ENCODE measurements around the gene ZNF776.
"Not testable (repeated sequence)": the region's sequence is repeated elsewhere in the genome, so short reads cannot be mapped to it uniquely, and the experiment has no call there.

ZNF776 gene

DNA sequence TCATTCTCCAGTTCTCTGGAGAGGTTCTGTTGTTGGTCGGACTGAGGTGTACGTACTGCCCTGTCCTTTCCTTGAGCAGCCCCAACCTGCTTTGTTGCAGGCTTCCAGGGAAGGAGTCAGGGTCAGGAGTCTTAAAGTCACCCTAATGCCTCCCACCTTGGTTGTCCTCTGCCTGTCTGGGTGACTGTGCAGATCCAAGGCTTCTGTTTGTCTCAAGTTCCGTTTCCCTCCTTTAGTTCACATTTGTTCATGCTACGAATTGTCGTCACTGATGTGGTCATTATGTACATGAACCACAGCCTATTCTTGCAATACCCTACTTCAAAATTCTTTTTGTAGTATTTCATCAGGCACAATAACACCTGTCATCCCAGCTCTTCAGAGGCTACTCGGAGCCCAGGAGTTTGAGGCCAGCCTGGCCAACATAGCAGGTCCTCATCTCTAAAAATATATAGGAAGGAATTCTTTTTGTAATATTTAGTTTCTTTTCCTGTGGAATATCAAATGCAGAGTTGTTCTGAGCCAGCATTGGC, 30.2 kb downstream of the ZNF776 start:
- H3K4me3 ChIP-seq (ENCODE audit: low read length in 2 of 2) = no peak overlapping the region
- no peaks in the 10 kb centered on the region for H3K4me1 ChIP-seq (ENCODE audit: control insufficient read depth, insufficient read depth, low read length)
- H3K9me3 ChIP-seq (ENCODE audit: control insufficient read depth in 2 of 2, low read length in 2 of 2) = peaks cover 29 to 40% of the 10 kb centered on the region in 2 donors
- no peaks in the 10 kb centered on the region for H3K27me3 ChIP-seq (ENCODE audit: control insufficient read depth in 1 of 2, insufficient read depth in 2 of 2, low read length in 2 of 2)
- no peak overlapping the region for H3K27ac ChIP-seq (ENCODE audit: low read length)
- no peak overlapping the region for H3K9ac ChIP-seq (ENCODE audit: low read length in 2 of 2)
- H3K36me3 ChIP-seq (ENCODE audit: control insufficient read depth in 2 of 2, insufficient read depth in 2 of 2, low read length in 2 of 2) = peaks cover 46 to 50% of the 10 kb centered on the region in 2 donors

DNA sequence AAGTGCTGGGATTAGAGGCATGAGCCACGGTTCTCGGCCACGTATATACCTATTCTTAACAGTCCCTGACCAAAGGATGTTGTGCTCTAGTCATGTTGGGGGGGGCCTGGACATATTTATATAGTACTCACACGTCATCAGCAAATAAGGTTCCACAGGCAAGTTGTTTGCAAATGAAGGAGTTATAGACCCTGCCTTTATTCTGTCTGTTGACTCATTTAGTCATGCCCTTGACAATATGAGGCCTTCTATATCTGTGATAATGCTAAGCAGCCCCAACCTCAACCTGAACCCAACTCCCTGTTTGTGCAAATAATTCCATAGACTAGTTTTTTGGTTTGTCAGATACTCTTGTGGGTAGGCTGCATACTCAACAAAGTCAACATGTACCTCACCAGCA, 31.7 kb downstream of the ZNF776 start:
- H3K4me1 ChIP-seq (ENCODE audit: control insufficient read depth, insufficient read depth, low read length) = no peaks in the 10 kb centered on the region
- no peak overlapping the region for H3K9ac ChIP-seq (ENCODE audit: low read length in 2 of 2)
- H3K4me3 ChIP-seq (ENCODE audit: low read length in 2 of 2) = no peak overlapping the region
- H3K36me3 ChIP-seq (ENCODE audit: control insufficient read depth in 2 of 2, insufficient read depth in 2 of 2, low read length in 2 of 2) = peaks cover 46% of the 10 kb centered on the region in 2 donors
- H3K9me3 ChIP-seq (ENCODE audit: control insufficient read depth in 2 of 2, low read length in 2 of 2) = peaks cover 29 to 40% of the 10 kb centered on the region in 2 donors
- H3K27ac ChIP-seq (ENCODE audit: low read length) = no peak overlapping the region
- H3K27me3 ChIP-seq (ENCODE audit: control insufficient read depth in 1 of 2, insufficient read depth in 2 of 2, low read length in 2 of 2) = no peaks in the 10 kb centered on the region

- peak overlapping the region in 1 of 2 donors; percentile 47 for H3K4me3 ChIP-seq (ENCODE audit: low read length in 2 of 2)
- H3K27ac ChIP-seq (ENCODE audit: low read length) = no peak overlapping the region
- H3K9ac ChIP-seq (ENCODE audit: low read length in 2 of 2) = no peak overlapping the region
- no peaks in the 10 kb centered on the region for H3K4me1 ChIP-seq (ENCODE audit: control insufficient read depth, insufficient read depth, low read length)
- no peaks in the 10 kb centered on the region for H3K27me3 ChIP-seq (ENCODE audit: control insufficient read depth in 1 of 2, insufficient read depth in 2 of 2, low read length in 2 of 2)
- peaks cover 29 to 40% of the 10 kb centered on the region in 2 donors for H3K9me3 ChIP-seq (ENCODE audit: control insufficient read depth in 2 of 2, low read length in 2 of 2)
- peaks cover 46% of the 10 kb centered on the region in 2 donors for H3K36me3 ChIP-seq (ENCODE audit: control insufficient read depth in 2 of 2, insufficient read depth in 2 of 2, low read length in 2 of 2)
Observed at GRCh38 chr19:57779220-57779845, 32.7 kb downstream of the ZNF776 start.

DNA sequence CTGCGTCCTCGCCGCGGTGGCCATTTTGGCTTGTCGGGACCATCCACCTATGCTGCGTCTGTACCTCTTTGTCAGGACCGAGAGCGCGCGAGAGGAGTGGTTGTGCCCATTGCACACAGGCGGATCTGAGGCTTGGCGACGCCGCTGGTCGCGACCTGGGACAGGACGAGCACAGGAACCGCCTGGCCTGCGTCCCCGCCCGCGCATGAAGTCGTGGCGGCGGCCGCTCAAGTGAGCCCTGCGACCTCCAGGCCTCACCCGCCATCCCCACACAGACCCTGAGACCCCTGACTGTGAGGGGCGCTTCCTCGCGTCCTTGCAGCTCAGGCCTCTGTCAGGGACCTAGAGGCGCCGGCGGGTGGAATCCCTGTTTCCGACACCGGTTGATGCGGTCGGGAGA, 39.7 kb downstream of the ZNF776 start:
- Histone ChIP-seq H3K4me3 (ENCODE audit: low read length in 2 of 2) (no peak overlapping the region), H3K9ac (ENCODE audit: low read length in 2 of 2) (no peak overlapping the region), H3K4me1 (ENCODE audit: control insufficient read depth, insufficient read depth, low read length) (no peaks in the 10 kb centered on the region), H3K27ac (ENCODE audit: low read length) (no peak overlapping the region), H3K27me3 (ENCODE audit: control insufficient read depth in 1 of 2, insufficient read depth in 2 of 2, low read length in 2 of 2) (no peaks in the 10 kb centered on the region), H3K9me3 (ENCODE audit: control insufficient read depth in 2 of 2, low read length in 2 of 2) (peaks cover 4 to 19% of the 10 kb centered on the region in 2 donors), H3K36me3 (ENCODE audit: control insufficient read depth in 2 of 2, insufficient read depth in 2 of 2, low read length in 2 of 2) (peaks cover 6 to 20% of the 10 kb centered on the region in 2 donors)

DNA sequence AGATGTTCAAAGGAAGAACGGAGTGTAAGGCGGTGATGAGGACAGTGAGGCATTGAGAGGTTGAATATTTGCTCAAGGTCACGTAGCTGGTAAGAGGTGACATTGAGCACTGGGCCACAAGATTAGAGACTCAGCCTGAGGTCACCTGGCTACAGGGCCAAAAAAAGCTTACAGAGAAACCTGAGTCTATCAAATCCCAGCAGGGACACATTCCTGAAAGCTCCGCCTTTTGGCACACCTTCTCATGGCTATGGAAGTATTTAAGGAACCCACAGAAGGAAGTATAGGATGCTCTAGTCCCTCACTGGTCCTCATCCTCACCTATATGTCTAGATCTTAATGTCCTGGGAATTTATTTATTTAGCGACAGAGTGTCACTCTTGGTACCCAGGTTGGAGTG, 40.3 kb downstream of the ZNF776 start:
- no peaks in the 10 kb centered on the region for H3K4me1 ChIP-seq (ENCODE audit: control insufficient read depth, insufficient read depth, low read length)
- peaks cover 4 to 19% of the 10 kb centered on the region in 2 donors for H3K9me3 ChIP-seq (ENCODE audit: control insufficient read depth in 2 of 2, low read length in 2 of 2)
- no peak overlapping the region for H3K4me3 ChIP-seq (ENCODE audit: low read length in 2 of 2)
- no peaks in the 10 kb centered on the region for H3K27me3 ChIP-seq (ENCODE audit: control insufficient read depth in 1 of 2, insufficient read depth in 2 of 2, low read length in 2 of 2)
- H3K9ac ChIP-seq (ENCODE audit: low read length in 2 of 2) = no peak overlapping the region
- peaks cover 8 to 20% of the 10 kb centered on the region in 2 donors for H3K36me3 ChIP-seq (ENCODE audit: control insufficient read depth in 2 of 2, insufficient read depth in 2 of 2, low read length in 2 of 2)
- H3K27ac ChIP-seq (ENCODE audit: low read length) = no peak overlapping the region

GRCh38 chr19:57788114-57788692, 41.6 kb downstream of the ZNF776 start:
- peaks cover 4 to 19% of the 10 kb centered on the region in 2 donors for H3K9me3 ChIP-seq (ENCODE audit: control insufficient read depth in 2 of 2, low read length in 2 of 2)

GRCh38 chr19:57789288-57789687, 42.7 kb downstream of the ZNF776 start:
- H3K9ac ChIP-seq (ENCODE audit: low read length in 2 of 2) = no peak overlapping the region
- H3K36me3 ChIP-seq (ENCODE audit: control insufficient read depth in 2 of 2, insufficient read depth in 2 of 2, low read length in 2 of 2) = peaks cover 13 to 25% of the 10 kb centered on the region in 2 donors
- peaks cover 4 to 19% of the 10 kb centered on the region in 2 donors for H3K9me3 ChIP-seq (ENCODE audit: control insufficient read depth in 2 of 2, low read length in 2 of 2)
- H3K4me1 ChIP-seq (ENCODE audit: control insufficient read depth, insufficient read depth, low read length) = no peaks in the 10 kb centered on the region
- no peak overlapping the region for H3K27ac ChIP-seq (ENCODE audit: low read length)
- no peaks in the 10 kb centered on the region for H3K27me3 ChIP-seq (ENCODE audit: control insufficient read depth in 1 of 2, insufficient read depth in 2 of 2, low read length in 2 of 2)
- no peak overlapping the region for H3K4me3 ChIP-seq (ENCODE audit: low read length in 2 of 2)

More at GRCh38 chr19:57788114-57788692, 41.6 kb downstream of the ZNF776 start:
- H3K4me3 ChIP-seq (ENCODE audit: low read length in 2 of 2) = no peak overlapping the region
- no peaks in the 10 kb centered on the region for H3K4me1 ChIP-seq (ENCODE audit: control insufficient read depth, insufficient read depth, low read length)
- H3K27me3 ChIP-seq (ENCODE audit: control insufficient read depth in 1 of 2, insufficient read depth in 2 of 2, low read length in 2 of 2) = no peaks in the 10 kb centered on the region
- no peak overlapping the region for H3K9ac ChIP-seq (ENCODE audit: low read length in 2 of 2)
- H3K36me3 ChIP-seq (ENCODE audit: control insufficient read depth in 2 of 2, insufficient read depth in 2 of 2, low read length in 2 of 2) = peaks cover 13 to 25% of the 10 kb centered on the region in 2 donors
- no peak overlapping the region for H3K27ac ChIP-seq (ENCODE audit: low read length)

DNA sequence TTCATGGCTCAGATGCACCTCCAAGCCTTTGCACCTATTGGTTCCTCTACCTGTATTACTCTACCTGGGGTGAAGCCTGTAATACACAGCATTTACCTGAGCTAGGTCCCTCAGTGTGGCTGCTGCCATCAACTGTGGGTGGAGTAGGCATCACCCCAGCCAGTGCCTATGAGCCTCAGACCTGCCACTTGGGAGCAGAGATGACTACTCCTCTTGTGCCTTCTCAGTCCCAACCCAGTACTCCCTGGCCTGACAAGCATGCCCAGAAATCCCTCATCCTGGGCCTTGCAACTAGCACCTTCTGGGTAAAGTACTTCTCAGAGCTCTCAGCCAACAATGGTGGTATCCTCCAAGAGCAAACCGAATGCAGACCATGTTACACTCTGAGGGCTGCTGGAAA, 50.0 kb downstream of the ZNF776 start:
- not testable (repeated sequence) for H3K9ac ChIP-seq (ENCODE audit: low read length in 2 of 2); H3K27me3 ChIP-seq (ENCODE audit: control insufficient read depth in 1 of 2, insufficient read depth in 2 of 2, low read length in 2 of 2); H3K4me3 ChIP-seq (ENCODE audit: low read length in 2 of 2); H3K4me1 ChIP-seq (ENCODE audit: control insufficient read depth, insufficient read depth, low read length); H3K27ac ChIP-seq (ENCODE audit: low read length); H3K9me3 ChIP-seq (ENCODE audit: control insufficient read depth in 2 of 2, low read length in 2 of 2)
- H3K36me3 ChIP-seq (ENCODE audit: control insufficient read depth in 2 of 2, insufficient read depth in 2 of 2, low read length in 2 of 2) = peaks cover 16 to 19% of the 10 kb centered on the region in 2 donors

DNA sequence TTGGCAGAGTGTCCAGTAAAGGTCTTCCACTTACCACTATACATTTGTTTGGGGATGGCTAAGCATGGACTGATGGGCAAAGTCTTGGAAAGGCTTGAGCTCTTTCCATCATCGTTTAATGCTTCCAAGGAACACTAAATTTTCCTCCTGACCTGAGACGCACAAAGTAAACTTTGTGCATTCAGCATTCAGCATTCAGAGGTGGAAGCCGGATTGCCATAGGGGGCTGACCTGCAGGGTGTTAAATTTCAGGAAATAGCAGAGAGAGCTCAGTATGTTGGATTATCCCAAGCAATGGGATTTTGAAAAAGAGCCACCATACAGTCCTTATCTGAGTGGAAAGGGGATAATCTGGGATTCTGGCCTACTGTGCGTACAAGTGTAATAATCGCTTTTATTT, 54.1 kb downstream of the ZNF776 start:
- no peaks in the 10 kb centered on the region for H3K27me3 ChIP-seq (ENCODE audit: control insufficient read depth in 1 of 2, insufficient read depth in 2 of 2, low read length in 2 of 2)
- no peaks in the 10 kb centered on the region for H3K9me3 ChIP-seq (ENCODE audit: control insufficient read depth in 2 of 2, low read length in 2 of 2)
- peaks cover 6 to 10% of the 10 kb centered on the region in 2 donors for H3K36me3 ChIP-seq (ENCODE audit: control insufficient read depth in 2 of 2, insufficient read depth in 2 of 2, low read length in 2 of 2)
- H3K4me1 ChIP-seq (ENCODE audit: control insufficient read depth, insufficient read depth, low read length) = peaks cover 5% of the 10 kb centered on the region
- no peak overlapping the region for H3K9ac ChIP-seq (ENCODE audit: low read length in 2 of 2)
- no peak overlapping the region for H3K4me3 ChIP-seq (ENCODE audit: low read length in 2 of 2)
- H3K27ac ChIP-seq (ENCODE audit: low read length) = no peak overlapping the region

- Histone ChIP-seq H3K9me3 (ENCODE audit: control insufficient read depth in 2 of 2, low read length in 2 of 2) (no peaks in the 10 kb centered on the region), H3K27me3 (ENCODE audit: control insufficient read depth in 1 of 2, insufficient read depth in 2 of 2, low read length in 2 of 2) (no peaks in the 10 kb centered on the region), H3K9ac (ENCODE audit: low read length in 2 of 2) (no peak overlapping the region), H3K36me3 (ENCODE audit: control insufficient read depth in 2 of 2, insufficient read depth in 2 of 2, low read length in 2 of 2) (no peaks in the 10 kb centered on the region), H3K4me3 (ENCODE audit: low read length in 2 of 2) (peak overlapping the region in 1 of 2 donors; percentile 8), H3K4me1 (ENCODE audit: control insufficient read depth, insufficient read depth, low read length) (peaks cover 5% of the 10 kb centered on the region), H3K27ac (ENCODE audit: low read length) (peak overlapping the region; percentile 38)
Observed at GRCh38 chr19:57802269-57802668, 55.7 kb downstream of the ZNF776 start.

DNA sequence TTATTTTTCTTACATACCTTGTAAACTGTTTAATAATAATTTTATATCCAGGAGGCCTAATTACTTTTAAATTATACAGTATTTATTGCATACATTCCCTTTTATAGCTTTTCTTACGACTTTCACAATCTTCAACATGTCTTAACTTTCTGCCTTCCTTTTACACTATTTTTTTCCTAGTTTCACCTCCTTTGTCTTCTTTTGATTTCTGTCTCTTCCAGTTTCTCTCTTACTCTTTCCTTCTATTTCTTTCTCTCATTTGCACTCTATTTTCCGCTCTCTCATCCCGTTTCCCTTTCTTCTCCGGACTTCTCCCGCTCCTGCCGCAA, 56.6 kb downstream of the ZNF776 start:
- Histone ChIP-seq H3K9ac (ENCODE audit: low read length in 2 of 2) (peak overlapping the region; percentile 68 to 79), H3K27ac (ENCODE audit: low read length) (peak overlapping the region; percentile 60), H3K36me3 (ENCODE audit: control insufficient read depth in 2 of 2, insufficient read depth in 2 of 2, low read length in 2 of 2) (peaks cover 0 to 4% of the 10 kb centered on the region in 2 donors)

More for the DNA sequence above, 56.6 kb downstream of the ZNF776 start:
- Histone ChIP-seq H3K4me3 (ENCODE audit: low read length in 2 of 2) (peak overlapping the region; percentile 73 to 82), H3K27me3 (ENCODE audit: control insufficient read depth in 1 of 2, insufficient read depth in 2 of 2, low read length in 2 of 2) (no peaks in the 10 kb centered on the region), H3K9me3 (ENCODE audit: control insufficient read depth in 2 of 2, low read length in 2 of 2) (no peaks in the 10 kb centered on the region), H3K4me1 (ENCODE audit: control insufficient read depth, insufficient read depth, low read length) (peaks cover 5% of the 10 kb centered on the region)
